Natural killer cell (primary cell): Measurements from ENCODE around the gene SCNM1. TPM values are rescaled to one million over a fixed set of nuclear protein-coding genes. Genes with fewer than 3 reads are reported as not detected.

Source experiments
- ATAC-seq, 3 donors: fragments of 150-1000 bp in 2 of 3; fragments of 200-7000 bp in 1 of 3; cut with Tn5 transposase; 1 replicate in 1 of 3; 2 replicates in 2 of 3; pipeline ENCODE4 v1.10.0; 2021; ENCODE audit warnings: mild to moderate bottlenecking in 2 of 3, moderate library complexity in 2 of 3
- DNase-seq, 2 donors: peaks; one replicate each; pipeline versions ENCODE4 v3.0.0 to v3.0.0-alpha.2; 2013 to 2021; ENCODE audit warnings: mixed read lengths in 1 of 2
- H3K27ac ChIP-seq: one replicate; pipeline ENCODE4 v1.5.1; 2013; ENCODE audit warnings: mild to moderate bottlenecking, low read length
- H3K27me3 ChIP-seq: one replicate; pipeline ENCODE4 v1.6.1; 2013; ENCODE audit warnings: low read length; ENCODE audit not compliant: control insufficient read depth, insufficient read depth
- H3K36me3 ChIP-seq: one replicate; pipeline ENCODE4 v1.6.1; 2013; ENCODE audit warnings: low read length; ENCODE audit not compliant: control insufficient read depth, insufficient read depth
- H3K4me1 ChIP-seq: one replicate; pipeline ENCODE4 v1.6.1; 2013; ENCODE audit warnings: low read length; ENCODE audit not compliant: control insufficient read depth, insufficient read depth
- H3K4me3 ChIP-seq: one replicate; pipeline ENCODE4 v1.5.1; 2013; ENCODE audit warnings: low read length
- H3K9me3 ChIP-seq: one replicate; pipeline ENCODE4 v1.6.1; 2013; ENCODE audit warnings: low read length; ENCODE audit not compliant: control insufficient read depth, insufficient read depth
- H3K27ac Mint-ChIP-seq, 2 donors: one replicate each; pipeline ENCODE4 v1.8.0; 2022; ENCODE audit warnings: mild to moderate bottlenecking in 2 of 2, mixed read lengths in 2 of 2, moderate library complexity in 1 of 2
- H3K27me3 Mint-ChIP-seq, 2 donors: one replicate each; pipeline ENCODE4 v1.8.0; 2022; ENCODE audit warnings: low read depth in 2 of 2, mixed read lengths in 2 of 2
- H3K36me3 Mint-ChIP-seq: one replicate; pipeline ENCODE4 v1.8.0; 2022; ENCODE audit warnings: mixed read lengths
- H3K4me1 Mint-ChIP-seq, 2 donors: one replicate each; pipeline ENCODE4 v1.8.0; 2022; ENCODE audit warnings: mixed read lengths in 2 of 2
- H3K4me3 Mint-ChIP-seq: one replicate; pipeline ENCODE4 v1.8.0; 2022; ENCODE audit warnings: mild to moderate bottlenecking, moderate library complexity, mixed read lengths
- H3K9me3 Mint-ChIP-seq, 2 donors: one replicate each; pipeline ENCODE4 v1.8.0; 2022; ENCODE audit warnings: mixed read lengths in 2 of 2
- WGBS: methylation state at CpG from one replicate; pipeline ENCODE4 v1.1.7; 2013; ENCODE audit warnings: missing lambda C conversion rate; ENCODE audit not compliant: insufficient coverage; 5-methylcytosine and 5-hydroxymethylcytosine counted together
- intact Hi-C: fragments of 100-400 bp; cut with micrococcal nuclease; formaldehyde crosslinking; loops from one replicate; pipeline ENCODE4 v1.14.2; 2022
- total RNA-seq, 4 donors: library from RNA; stranded (reverse); fragments of 120-200 nt in 1 of 4; gene quantifications; one replicate each; pipeline versions ENCODE4 v1.2.3 to v1.2.4, GENCODE V29; 2013 to 2022
- TF ChIP-seq, protein P1 (sequence below): fragments of 200-600 bp; IDR thresholded peaks from one replicate; pipeline ENCODE4 v1.8.0; 2022; ENCODE audit warnings: antibody characterized with exemption

The SCNM1 gene
- total RNA-seq, 3 donors from 2014 or later (not counting 1 experiment from before 2014, with no cell fraction given), result 52.3 to 54.2 (median 52.9) TPM

DNA sequence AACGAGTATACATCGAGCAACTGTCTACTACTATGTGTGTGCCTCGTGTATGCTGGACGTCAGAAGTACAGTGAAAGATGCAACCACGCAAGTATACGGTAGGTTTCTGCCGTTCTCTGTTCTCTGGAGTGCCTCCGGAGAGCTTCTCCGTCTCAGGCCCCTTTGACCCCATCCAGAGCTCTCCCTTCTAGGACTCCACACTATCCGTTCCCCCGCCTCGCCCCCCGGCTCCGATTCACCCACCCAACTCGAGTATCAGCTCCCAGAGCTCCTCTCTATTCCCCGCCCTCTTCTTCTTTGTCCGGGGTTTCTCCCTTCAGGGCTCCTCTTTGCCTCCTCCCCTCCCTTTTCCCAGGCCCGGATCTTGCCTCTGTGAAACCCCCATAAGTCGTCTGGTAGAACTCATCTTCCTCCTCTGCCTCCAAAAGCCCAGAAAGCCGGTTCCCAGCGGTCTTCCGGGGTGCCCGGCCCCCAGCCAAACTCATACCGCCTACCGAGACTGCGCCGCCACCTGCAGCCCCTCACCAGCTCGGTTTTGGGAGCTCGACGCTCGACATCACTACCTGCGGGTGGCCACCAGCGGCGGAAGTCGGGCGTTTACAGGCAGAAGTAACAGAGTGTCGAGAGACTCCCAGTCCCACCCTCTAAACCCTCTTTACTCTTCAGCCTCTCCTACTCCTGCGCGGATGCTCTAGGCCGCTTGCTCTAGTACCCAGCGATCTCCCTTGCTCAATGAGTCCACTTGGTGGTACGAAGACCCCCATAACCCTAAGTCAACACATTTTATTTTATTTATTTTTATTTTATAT, 23.9 kb downstream of the SCNM1 start, which contains the start of gene VPS72:
Gene VPS72, minus strand, starts transcription at position 561 of the 809 bp plus-strand sequence. Its CDS starts 76 bp downstream, at position 485.
- H3K27me3 Mint-ChIP-seq, result peaks cover 6 to 7% of the 10 kb centered on the region in 2 donors
- no peaks in the 10 kb centered on the region for H3K36me3 Mint-ChIP-seq
- peak; percentile 95 to 98 (median 96) for ATAC-seq
- peak within 1 kb of the TSS; percentile 100 for H3K4me3 Mint-ChIP-seq
- Histone ChIP-seq H3K27me3 (no peaks in the 10 kb centered on the region), H3K27ac (peak within 1 kb of the TSS; percentile 85), H3K9me3 (no peaks in the 10 kb centered on the region), H3K4me3 (peak within 1 kb of the TSS; percentile 89), H3K4me1 (peaks cover 19% of the 10 kb centered on the region), H3K36me3 (peaks cover 8% of the 10 kb centered on the region)
- H3K9me3 Mint-ChIP-seq, result no peaks in the 10 kb centered on the region
- WGBS, result under 1% methylated on average over 41 of the region's 42 CpGs
- H3K27ac Mint-ChIP-seq, result peak within 1 kb of the TSS; percentile 97 to 98
- intact Hi-C loops, result loop anchor here (1.0 to 2.0 kb wide), 3 partner anchors 8 to 157 kb away; partner anchors contain the start of genes PIP5K1A, RFX5 and SCNM1
- TF ChIP-seq, protein P1, sequence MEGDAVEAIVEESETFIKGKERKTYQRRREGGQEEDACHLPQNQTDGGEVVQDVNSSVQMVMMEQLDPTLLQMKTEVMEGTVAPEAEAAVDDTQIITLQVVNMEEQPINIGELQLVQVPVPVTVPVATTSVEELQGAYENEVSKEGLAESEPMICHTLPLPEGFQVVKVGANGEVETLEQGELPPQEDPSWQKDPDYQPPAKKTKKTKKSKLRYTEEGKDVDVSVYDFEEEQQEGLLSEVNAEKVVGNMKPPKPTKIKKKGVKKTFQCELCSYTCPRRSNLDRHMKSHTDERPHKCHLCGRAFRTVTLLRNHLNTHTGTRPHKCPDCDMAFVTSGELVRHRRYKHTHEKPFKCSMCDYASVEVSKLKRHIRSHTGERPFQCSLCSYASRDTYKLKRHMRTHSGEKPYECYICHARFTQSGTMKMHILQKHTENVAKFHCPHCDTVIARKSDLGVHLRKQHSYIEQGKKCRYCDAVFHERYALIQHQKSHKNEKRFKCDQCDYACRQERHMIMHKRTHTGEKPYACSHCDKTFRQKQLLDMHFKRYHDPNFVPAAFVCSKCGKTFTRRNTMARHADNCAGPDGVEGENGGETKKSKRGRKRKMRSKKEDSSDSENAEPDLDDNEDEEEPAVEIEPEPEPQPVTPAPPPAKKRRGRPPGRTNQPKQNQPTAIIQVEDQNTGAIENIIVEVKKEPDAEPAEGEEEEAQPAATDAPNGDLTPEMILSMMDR, result no peak
- peaks cover 33 to 40% of the 10 kb centered on the region in 2 donors for H3K4me1 Mint-ChIP-seq
- peak; percentile 73 to 93 for DNase-seq

DNA sequence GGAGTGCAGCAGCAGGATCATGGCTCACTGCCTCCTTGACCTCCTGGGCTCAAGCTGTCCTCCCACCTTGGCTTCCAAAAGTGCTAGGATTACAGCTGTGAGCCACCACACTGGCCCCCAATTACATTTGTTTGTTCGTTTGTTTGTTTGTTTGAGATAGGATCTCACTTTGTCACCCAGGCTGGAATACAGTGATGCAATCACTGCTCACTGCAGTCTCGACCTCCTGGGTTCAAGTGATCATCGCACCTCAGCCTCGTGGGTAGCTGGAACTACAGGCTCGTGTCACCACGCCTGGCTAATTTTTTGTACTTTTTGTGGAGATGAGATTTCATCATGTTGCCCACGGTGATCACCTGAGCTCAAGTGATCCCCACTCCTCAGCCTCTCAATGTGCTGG, 26.1 kb downstream of the SCNM1 start:
- TF ChIP-seq, protein P1, result no peak
- no peak overlapping the region for H3K4me3 Mint-ChIP-seq
- H3K27ac Mint-ChIP-seq, result no peak overlapping the region
- no peaks in the 10 kb centered on the region for H3K9me3 Mint-ChIP-seq
- DNase-seq, result no peak
- H3K27me3 ChIP-seq, result no peaks in the 10 kb centered on the region
- 71% methylated on average over 7 of the region's 7 CpGs for WGBS
- no peaks in the 10 kb centered on the region for H3K36me3 ChIP-seq
- H3K4me1 Mint-ChIP-seq, result peaks cover 28 to 38% of the 10 kb centered on the region in 2 donors
- H3K27me3 Mint-ChIP-seq, result peaks cover 7 to 10% of the 10 kb centered on the region in 2 donors
- intact Hi-C loops, result no loop called here
- peaks cover 21% of the 10 kb centered on the region for H3K4me1 ChIP-seq
- H3K4me3 ChIP-seq, result no peak overlapping the region
- H3K36me3 Mint-ChIP-seq, result no peaks in the 10 kb centered on the region
- H3K9me3 ChIP-seq, result no peaks in the 10 kb centered on the region
- no peak overlapping the region for H3K27ac ChIP-seq
- ATAC-seq, result no peak

DNA sequence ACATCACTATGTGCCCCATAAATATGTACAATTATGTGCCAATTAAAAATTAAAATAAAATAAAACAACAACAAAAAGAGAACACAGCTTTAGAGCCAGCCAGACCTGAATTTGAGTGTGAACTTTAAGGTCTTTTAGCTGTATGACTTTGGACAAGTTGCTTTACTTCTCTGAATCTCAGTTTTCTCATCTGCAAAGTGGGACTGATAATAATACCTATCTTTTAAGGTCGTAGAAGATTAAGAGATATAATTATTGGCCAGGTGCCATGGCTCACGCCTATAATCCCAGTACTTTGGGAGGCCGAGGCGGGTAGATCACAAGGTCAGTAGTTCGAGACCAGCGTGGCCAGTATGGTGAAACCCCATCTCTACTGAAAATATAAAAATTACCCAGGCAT, 27.4 kb downstream of the SCNM1 start:
- peaks cover 32 to 33% of the 10 kb centered on the region in 2 donors for H3K4me1 Mint-ChIP-seq
- no peaks in the 10 kb centered on the region for H3K9me3 ChIP-seq
- no peaks in the 10 kb centered on the region for H3K36me3 Mint-ChIP-seq
- TF ChIP-seq, protein P1, result no peak
- H3K36me3 ChIP-seq, result no peaks in the 10 kb centered on the region
- peaks cover 7 to 10% of the 10 kb centered on the region in 2 donors for H3K27me3 Mint-ChIP-seq
- no peak overlapping the region for H3K27ac ChIP-seq
- DNase-seq, result no peak
- no peak overlapping the region for H3K4me3 Mint-ChIP-seq
- H3K9me3 Mint-ChIP-seq, result no peaks in the 10 kb centered on the region
- H3K4me3 ChIP-seq, result no peak overlapping the region
- peaks cover 28% of the 10 kb centered on the region for H3K4me1 ChIP-seq
- ATAC-seq, result no peak
- WGBS, result 75% methylated on average over 6 of the region's 6 CpGs
- H3K27me3 ChIP-seq, result no peaks in the 10 kb centered on the region
- no peak overlapping the region for H3K27ac Mint-ChIP-seq
- intact Hi-C loops, result no loop called here
